ENCODE data around the gene BACH2.

DNA sequence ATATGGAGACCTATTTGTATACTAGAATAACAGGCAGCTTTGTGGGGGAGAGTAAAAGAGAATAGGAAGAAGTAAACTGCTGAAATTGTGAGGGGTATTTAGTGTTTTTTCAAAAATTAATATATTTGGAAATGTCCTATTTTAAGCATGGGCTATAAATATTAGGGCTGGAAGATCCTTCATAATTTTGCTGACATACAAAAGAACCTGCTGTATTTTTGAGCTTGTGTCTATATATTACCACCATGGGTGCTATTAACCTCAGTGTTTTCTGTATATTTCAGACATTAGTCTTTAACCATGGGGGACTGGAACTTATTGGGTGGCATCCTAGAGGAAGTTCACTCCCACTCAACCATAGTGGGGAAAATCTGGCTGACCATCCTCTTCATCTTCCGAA, 402.5 kb downstream of the BACH2 start, which contains the start of gene GJA10:
- TF ChIP-seq, protein P1, sequence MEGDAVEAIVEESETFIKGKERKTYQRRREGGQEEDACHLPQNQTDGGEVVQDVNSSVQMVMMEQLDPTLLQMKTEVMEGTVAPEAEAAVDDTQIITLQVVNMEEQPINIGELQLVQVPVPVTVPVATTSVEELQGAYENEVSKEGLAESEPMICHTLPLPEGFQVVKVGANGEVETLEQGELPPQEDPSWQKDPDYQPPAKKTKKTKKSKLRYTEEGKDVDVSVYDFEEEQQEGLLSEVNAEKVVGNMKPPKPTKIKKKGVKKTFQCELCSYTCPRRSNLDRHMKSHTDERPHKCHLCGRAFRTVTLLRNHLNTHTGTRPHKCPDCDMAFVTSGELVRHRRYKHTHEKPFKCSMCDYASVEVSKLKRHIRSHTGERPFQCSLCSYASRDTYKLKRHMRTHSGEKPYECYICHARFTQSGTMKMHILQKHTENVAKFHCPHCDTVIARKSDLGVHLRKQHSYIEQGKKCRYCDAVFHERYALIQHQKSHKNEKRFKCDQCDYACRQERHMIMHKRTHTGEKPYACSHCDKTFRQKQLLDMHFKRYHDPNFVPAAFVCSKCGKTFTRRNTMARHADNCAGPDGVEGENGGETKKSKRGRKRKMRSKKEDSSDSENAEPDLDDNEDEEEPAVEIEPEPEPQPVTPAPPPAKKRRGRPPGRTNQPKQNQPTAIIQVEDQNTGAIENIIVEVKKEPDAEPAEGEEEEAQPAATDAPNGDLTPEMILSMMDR (conservative IDR thresholded peaks at IDR 0.05 in 1 of 2, IDR thresholded peaks at IDR 0.05 in 1 of 2; ENCODE audit: low read depth in 1 of 2, low read length in 2 of 2), result no peak
- TF ChIP-seq EZH2 (IDR thresholded peaks at IDR 0.05; ENCODE audit: low read length, missing control alignments), result no peak

Measured in fibroblast of lung (primary cell).